GM21390 (cell line): Measurements from ENCODE around the gene PSTPIP1.

Source experiments
- ATAC-seq: cut with Tn5 transposase; IDR thresholded peaks from one replicate; pipeline ENCODE4 v1.9.1; 2021; ENCODE audit not compliant: unreplicated experiment

Gene PSTPIP1

DNA sequence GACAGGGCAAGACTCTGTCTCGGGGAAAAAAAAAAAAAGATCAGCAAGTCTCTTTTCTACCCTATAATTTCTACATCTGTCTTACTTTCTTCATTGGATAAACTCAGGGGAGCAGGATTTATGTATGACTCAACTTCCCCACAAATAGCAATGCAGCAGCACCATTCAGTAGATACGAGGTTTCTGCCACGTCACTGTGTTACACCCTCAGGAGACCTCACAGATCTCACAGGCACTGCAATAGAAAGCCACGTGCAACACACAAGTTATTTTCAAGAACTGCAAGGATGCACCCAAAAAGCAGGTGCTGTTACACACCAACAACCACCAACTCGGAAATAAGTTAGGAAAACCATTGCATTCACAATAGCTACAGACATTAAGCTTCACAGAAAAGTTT lies 45.7 kb downstream of the PSTPIP1 start:
- no peak for ATAC-seq

DNA sequence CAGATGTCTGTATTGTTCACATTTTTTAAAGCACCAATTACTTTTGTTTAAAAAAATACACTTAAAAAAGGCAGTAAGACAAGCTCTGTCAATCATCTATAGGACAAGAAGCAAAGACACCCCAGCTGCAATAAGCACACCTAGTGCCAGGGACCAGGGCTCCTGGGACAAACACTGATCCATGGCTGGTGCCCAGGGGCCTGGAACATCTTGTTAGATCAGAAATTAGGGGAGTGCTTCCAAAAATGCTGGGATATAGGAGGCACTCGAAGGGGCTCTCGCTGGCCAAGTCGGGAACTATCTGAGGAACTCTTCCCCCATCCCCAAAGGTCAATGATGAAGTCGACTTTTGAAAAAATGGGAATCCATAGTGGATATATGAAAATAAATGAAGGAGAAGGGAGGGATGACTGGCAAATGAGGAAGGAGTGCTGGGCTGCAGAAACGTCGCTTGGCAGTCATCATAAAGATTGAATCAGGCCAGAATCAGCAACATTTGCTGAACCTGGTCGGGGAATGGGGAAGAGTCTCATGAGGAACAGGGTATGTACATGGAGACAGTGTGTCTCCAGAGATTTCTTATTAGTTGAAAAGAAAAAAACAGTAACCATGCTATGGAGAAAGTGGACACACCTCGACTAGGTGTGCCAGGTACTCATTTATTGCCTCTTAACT lies 47.5 kb downstream of the PSTPIP1 start:
- ATAC-seq = no peak

DNA sequence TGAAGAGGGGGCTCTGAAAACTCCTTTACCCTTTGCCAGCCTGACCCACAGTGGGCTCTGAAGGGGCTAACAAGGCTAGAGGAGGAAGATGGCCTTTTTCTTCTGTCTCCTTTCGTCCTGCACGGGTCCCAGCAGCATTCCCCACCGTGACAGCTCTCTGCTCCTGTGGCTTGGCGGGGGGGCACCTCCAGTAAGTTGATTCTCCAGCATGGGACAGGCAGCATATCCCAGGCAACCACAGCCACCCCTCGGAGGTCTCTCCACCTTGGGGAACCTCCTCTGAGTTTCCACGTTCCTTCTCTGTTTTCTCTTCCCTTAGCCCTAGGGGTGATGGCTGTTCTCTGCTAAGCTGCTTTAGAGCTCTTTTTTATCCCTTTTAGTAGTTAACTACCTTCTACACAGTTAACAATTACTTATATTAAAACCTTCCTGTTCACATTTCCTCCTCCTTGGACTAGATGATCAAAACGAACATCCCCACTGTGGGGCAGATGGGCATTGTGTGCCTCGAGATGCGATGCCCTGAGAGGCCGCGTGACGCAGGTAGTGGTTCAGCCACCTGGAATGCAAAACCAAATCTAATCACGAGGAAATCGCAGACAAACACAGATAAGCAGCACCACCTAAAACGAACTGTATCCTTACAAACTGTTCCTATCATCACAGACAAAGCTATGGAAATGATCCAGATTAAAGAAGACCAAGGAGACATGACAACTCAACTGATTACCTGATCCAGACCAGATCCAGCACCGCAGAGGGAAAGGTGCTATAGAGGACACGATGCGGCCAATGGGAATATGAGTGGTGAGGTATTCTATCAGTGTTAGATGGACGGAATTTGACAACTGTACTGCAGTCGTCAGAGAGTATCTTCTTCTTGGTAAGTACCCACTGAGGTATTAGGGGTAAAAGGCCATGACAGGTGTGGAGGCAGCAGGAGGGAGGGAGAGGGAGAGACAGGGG lies 48.3 kb downstream of the PSTPIP1 start:
- ATAC-seq = no peak

DNA sequence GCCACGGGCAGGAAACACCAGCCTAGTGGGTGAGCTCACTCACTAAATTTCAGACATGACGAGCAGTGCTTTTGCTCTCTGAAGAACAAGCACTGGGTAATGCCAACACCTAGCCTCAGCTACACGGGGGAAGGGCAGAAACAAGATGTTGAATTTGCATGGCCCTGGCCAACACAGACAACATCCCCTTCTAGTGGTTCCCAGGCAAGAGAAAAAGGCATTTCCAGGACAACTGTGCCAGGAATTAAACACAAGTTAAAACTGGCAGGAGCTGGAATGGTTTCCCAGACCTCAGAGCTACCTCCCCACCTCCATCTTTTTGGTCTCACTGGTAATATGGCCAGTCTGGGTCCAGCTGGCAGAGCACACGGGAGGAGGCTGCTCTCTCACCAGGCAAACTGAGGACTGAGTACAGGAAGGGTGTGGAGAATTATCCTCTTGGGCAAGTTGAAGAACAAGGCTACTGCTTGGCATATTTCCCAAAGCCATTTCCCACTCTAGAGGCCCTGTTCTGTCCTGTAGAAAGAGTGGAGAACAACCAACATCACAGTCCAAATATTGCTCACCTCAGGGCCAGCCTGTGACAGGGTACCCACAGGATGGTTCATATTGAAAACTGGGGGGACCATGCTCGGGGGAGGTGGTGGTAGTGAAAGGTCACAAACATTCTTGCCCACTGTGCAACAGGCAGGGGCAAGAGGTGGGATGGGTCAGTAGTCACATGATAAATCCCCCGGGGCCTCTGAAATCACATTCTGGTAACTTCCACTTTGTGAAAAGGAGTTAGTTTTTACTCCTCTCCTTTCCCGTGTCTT lies 49.5 kb downstream of the PSTPIP1 start:
- no peak for ATAC-seq

DNA sequence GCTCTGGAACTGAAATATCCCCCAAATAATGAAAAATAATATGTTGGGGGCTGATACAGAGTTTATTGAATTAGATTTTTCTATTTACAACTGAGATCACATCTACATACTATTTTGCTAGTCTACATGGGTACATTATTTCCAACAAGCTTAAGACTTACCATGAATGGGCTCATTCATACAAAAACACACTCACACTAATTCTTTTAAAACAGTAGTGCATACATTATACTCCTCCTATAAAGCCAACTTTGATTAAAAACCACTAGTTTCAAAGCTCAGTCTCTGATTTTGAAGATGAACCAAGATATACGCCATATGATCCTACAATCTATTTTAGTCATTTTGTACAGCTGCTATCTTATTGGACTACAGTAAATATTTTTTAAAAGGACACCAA lies 51.1 kb downstream of the PSTPIP1 start:
- no peak for ATAC-seq

DNA sequence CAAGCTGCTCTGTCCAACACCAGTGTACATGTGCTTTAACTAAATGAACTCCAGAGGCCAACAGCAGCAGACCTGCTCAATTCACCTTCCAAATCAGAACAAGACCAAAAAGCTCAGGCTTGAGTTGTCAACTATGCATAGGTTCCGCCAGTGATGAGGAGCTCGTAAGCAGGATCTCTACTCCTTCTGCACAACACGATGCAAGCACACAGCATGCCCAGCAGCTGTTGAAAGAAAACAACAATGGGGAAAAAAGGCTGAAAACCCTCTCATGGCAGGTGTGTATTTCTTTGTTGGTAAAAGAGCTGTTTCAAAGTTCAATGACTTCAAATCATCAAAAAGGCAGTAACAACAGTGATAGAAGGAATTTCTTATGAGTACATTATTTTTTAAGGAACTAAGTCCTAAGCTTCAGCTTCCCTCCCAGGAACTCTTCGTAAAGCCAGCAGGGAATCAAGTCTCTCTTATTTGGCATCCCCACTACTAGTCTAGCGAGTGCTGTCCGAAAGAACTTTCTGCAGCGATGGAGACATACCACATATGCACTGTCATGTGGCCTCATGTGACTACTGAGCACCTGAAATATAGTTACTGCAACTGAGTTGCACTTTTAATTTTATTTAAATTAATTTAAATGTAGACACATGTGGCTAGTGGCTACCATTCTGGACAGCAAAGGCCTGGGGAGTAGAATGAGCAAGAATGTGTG lies 51.9 kb downstream of the PSTPIP1 start:
- ATAC-seq = no peak

DNA sequence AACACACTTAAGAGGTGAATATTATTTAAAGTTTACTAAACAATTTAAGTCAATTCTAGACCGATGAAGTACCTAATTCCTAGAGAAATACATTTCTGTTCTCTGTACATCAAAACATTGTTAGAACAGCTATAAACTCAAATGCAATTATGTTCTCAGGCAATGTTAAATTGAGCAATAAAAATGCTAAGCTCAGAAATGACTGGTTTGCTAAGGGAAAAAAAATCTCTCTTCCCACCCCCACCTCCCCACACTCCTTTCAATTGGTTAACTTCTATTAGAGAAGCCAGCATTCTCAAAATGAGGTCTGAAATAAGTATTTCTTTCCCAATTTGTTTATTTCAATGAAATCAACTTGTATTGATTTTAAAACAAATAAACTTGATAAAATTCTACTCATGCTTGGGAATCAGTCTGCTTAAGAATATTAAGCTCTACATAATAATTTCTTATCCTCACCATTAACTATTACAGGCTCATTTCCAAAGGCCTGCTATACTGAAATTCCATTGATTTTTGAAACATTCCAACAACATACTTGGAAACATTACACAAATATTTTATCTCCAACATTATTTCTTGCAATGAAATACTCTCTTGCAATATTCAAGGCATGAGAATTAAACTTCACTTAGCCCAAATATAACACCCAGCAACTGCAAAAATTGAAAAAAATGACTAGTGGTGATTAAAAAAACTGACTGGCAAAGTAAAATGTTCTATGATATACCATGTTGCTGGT lies 53.4 kb downstream of the PSTPIP1 start:
- no peak for ATAC-seq

DNA sequence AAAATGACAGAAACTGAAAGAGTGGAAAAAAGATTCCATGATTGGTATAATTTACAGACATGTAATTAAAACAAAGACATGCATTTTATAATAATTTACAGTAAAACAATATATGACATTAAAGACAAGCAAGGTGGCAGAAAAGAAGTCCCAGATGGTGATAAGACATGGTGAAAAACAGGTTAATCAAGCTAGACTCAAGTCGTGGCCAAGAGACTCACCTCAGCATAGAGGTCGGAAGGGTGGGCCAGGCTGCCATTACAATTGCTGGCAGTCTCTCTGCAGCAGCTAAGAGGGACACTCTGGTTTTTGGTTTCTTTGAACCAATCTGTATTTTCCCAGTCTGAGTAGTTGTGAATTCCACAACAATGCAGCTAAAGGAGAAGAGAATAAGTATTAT lies 57.6 kb downstream of the PSTPIP1 start:
- ATAC-seq = no peak

DNA sequence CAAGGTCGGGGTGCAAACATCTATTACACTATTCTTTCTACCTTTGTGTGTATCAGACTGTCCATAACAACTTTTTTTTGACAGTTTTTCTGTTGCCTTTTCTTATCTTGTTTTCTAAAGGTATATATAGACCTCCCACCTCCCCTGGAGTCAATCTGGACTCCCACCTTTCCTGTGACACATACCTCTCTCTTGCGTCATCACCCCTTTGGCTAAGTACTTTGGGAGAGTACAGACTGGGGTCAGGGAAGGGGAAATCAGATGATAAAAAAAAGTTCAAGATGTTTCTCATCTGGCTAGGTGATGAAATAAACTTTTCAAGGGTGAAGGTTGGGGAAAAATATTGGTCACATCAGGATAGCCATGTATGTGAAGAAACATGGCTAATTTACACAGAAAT lies 58.8 kb downstream of the PSTPIP1 start:
- ATAC-seq = no peak

DNA sequence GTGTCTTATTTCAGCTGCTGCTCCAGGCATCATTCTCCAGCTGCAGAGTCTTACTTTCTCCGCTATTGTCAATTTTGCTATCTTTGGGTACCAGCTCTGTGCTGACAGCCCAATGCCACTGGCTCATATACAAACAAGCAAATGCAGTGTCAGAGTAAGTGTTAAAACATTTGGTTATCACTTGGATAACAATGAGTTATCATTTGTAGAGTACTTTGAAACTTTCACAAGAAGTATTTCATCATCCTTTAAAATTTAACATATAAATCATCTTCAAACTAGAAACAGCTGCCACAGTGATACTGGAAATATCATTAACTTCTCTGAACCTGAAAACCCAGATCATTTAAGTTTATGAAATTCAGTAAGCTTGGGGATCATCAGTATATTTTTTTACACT lies 62.1 kb downstream of the PSTPIP1 start:
- ATAC-seq = no peak

DNA sequence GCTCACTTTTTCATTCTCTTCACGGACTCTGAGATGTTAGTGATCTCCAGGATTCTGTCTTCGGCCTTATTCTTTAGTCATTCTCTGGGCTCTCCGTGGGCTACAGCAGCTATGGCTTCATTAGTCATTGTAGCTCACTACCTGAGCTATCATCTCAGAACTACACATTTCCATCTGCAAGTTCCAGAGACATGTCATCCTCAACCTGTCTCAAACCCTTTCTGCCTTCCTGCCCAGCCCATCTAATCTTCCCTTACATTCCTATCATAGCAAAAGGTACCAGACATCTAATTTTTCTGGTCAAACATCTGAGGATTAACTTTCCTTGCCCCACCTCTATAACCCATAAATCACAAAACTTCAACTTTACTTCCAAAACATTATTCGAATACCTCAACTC lies 62.8 kb downstream of the PSTPIP1 start:
- ATAC-seq = no peak

DNA sequence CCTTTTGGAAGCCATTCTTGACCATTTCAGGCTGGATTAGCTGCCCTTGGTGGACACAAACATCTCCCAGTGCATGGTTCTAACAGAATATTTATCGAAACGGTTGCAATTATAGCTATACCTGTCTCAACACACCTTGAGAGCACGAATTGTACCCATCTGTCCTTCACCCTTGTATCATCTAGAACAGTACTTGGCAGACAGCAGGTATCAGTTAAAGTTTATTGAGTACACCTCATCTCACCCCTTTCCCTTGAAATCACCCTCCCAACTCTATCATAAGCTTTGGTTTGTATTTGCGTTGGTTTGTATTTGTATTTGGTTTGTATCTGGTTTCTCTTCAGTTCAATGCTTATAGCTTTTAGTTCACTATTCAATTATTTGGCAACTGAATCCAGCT lies 63.5 kb downstream of the PSTPIP1 start:
- no peak for ATAC-seq

DNA sequence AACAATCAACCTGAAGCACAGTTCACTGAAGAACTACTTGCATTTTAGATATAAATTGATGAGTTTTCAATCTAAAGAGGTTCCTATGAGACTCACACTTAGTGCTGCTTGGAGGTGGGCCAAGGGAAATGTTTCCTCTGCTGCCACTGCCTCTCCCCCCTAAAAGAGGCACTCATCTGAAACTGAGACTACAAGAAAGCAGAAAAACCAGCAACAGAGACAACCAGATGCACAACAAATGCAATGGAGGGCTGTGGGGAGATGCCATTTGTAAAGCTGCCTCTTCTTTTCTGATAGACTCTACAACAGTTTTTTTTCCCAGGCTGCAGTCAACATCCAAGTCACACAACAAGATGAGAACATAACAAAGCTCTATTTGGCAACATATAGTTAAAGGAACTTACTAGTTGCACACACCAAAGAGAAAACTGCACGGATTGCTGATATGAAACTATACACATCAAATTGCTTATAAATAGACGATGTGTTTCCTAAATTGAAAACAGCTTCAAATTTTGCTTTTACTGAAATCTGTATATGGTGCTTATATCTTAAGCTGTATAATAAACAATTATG lies 64.9 kb downstream of the PSTPIP1 start:
- ATAC-seq = no peak

DNA sequence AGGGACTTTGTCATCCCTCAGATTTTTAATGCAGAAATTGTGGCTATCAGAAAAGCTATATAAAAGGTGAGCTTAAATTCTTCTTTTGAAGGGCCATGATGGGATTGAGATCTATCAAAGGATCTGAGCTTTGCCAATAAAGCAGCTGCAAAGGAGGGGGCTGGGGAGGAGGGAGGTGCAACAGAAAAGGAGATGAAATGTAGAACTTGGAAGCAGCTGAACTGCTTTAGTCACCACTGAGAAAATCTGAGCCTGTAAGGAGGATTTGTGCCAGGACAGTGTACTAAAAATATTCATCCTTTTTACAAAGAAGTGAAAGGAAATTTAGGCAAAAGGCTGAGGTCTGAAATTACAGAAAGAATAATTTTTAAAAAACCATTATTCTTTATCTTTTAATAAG lies 65.6 kb downstream of the PSTPIP1 start:
- no peak for ATAC-seq

DNA sequence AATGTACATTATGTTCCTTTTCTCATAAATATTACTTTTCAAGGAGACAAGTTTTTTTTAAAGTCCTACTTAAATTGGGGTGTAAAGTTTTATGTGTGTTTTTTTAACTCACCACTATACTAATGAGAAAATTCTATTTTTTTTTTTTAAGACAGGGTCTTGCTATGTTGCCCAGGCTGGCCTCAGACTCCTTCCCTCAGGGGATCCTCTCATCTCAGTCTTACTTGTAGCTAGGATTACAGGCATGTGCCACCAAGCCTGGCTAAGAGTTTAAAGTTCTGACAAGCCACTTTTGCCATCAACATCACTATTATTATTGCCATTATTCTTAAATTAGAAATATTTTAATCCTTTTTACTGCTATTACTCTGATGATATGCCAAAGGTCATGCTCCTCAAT lies 68.3 kb downstream of the PSTPIP1 start:
- ATAC-seq = no peak

DNA sequence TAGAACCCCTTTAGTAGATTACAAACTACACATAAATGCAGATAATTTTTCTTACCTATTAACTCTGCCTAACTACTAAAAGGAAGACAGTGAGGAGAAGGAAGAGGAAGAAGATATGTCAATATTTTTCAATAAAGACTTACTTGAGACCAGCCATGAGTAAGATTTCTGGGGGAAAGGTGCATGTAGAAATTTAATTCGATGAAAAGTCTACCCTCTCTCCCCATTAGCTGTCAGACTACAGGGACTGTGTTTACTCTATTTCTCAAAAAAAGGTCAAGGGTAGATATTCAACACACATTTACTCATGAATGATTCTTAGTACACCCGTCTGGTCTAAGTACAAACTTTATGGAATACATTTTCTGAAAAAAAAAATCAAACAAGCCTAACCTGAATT lies 69.1 kb downstream of the PSTPIP1 start:
- ATAC-seq = no peak

DNA sequence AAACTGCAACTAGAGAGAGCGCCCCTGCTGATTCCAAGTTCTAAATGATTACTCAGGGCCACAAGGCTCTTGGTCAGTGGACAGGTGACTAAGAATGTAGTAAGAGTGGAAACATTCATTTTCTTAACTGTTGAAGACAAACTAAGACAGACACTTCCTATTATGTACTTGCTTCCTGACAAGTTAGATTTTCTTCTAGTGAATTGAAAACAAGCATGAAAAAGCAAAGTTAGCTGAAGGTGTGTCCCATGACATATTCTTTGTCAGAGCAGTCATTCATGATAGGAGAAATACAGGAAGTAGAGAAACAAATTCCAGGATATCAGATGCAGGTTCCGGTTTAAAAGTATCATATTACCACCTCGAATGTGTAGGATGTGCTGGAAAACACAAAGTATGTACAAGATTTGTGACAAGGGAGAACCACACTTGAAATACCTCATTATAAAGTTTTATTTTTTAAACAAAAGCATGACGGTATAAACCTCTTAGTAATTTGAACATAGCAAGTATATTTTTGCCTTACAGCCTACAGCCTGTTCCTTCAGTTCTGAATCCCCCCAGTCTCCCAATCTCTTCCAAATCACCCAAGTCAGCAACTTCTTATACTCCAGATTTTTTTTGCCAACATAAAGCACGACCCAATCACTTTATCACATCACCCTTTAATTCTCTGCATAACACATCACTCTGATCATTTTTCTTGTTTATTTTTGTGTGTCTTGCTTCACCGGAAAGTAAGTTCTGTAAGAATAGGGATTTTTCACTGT lies 69.8 kb downstream of the PSTPIP1 start:
- ATAC-seq = no peak

DNA sequence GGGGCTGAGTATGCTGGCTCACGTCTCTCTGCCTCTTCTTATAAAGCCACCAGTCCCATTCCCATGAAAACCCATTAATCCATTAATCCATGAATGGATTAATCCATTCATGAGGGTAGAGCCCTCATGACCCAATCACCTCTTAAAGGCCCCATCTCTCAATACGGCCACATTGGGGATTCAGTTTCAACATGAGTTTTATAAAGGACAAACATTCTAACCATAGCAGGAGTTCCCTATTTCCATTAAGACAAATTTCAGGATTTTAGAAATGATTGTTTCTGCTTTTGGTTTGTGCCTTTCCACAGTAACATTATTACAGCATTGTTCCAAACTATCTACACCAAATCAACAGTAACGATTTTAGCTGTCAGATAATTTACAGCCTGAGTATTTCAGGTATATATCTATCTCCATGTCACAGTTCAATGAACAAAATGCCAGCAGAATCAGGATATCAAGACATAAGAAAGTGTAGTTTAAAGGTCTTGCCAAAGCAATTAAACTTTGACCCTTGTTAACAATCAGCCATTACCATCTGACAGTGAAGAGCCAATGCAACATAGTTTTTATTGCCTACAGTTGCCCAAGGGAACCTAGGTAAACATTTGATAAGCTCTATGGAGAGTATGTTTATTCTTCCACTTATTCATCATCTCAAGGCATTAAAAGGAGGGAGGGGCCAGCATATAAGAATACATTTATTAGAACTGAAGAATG lies 72.2 kb downstream of the PSTPIP1 start:
- no peak for ATAC-seq
